Raji (cell line): ENCODE results near the gene EIF4A3.

Experiments
- POLR2A ChIP-seq: IDR thresholded peaks from 2 replicates; pipeline ENCODE4 v1.6.1; 2011; ENCODE audit warnings: low read depth, low read length, control low read depth; ENCODE audit not compliant: insufficient read depth

The EIF4A3 gene

GRCh38 chr17:80095038-80095843 lies 51.7 kb downstream of the EIF4A3 start:
- no peak for TF ChIP-seq POLR2A

- TF ChIP-seq POLR2A, result no peak
Observed at GRCh38 chr17:80092959-80093358, 54.0 kb downstream of the EIF4A3 start.

- no peak for TF ChIP-seq POLR2A
Observed at GRCh38 chr17:80091376-80091775, 55.6 kb downstream of the EIF4A3 start.

- TF ChIP-seq POLR2A, result no peak
Observed at GRCh38 chr17:80089762-80090161, 57.2 kb downstream of the EIF4A3 start.

- TF ChIP-seq POLR2A, result no peak
Observed at GRCh38 chr17:80087346-80088265, 59.3 kb downstream of the EIF4A3 start.

- no peak for TF ChIP-seq POLR2A
Observed at GRCh38 chr17:80086616-80087015, 60.3 kb downstream of the EIF4A3 start.

- TF ChIP-seq POLR2A, result no peak
Observed at GRCh38 chr17:80086081-80086480, 60.8 kb downstream of the EIF4A3 start.

GRCh38 chr17:80084773-80085172 lies 62.2 kb downstream of the EIF4A3 start:
- TF ChIP-seq POLR2A, result no peak
